Measurements from ENCODE around the gene NRXN3. TPM values are rescaled to one million over a fixed set of nuclear protein-coding genes. Genes with fewer than 3 reads are reported as not detected.

Gene NRXN3
- total RNA-seq, 1 experiment from 2014 or later = not detected

GRCh38 chr14:79862045-79862444, 1691.9 kb downstream of the NRXN3 start:
- CTCF ChIA-PET = no interaction called here
- no peak for DNase-seq (ENCODE audit: low read depth, low spot score)
- H3K27me3 ChIP-seq (ENCODE audit: control insufficient read depth, insufficient read depth, low read length) = no peaks in the 10 kb centered on the region
- no peaks in the 10 kb centered on the region for H3K36me3 ChIP-seq (ENCODE audit: control insufficient read depth, insufficient read depth, low read length)
- POLR2A ChIA-PET = no interaction called here
- no peak overlapping the region for H3K4me3 ChIP-seq (ENCODE audit: low read depth in 2 of 2, low read length in 2 of 2)
- in situ Hi-C loops (cut with HindIII; ENCODE audit: low pct_unique_long_range_greater_than_20kb, low sequenced_read_pairs) (no loop called here), intact Hi-C loops (cut with micrococcal nuclease; ENCODE audit: unreplicated experiment) (no loop called here)
- TF ChIP-seq SIN3A (IDR thresholded peaks at IDR 0.05; ENCODE audit: borderline replicate concordance, insufficient read depth, low read depth, low read length) (no peak), TCF7L2 (IDR thresholded peaks at IDR 0.05; ENCODE audit: low read depth, low read length) (no peak), CTCF (IDR thresholded peaks at IDR 0.05) (no peak)
- ATAC-seq = no peak
- H3K27ac ChIP-seq (ENCODE audit: low read length) = no peak overlapping the region
- no TSS peak for BruUV-seq (replicated peaks)
- H3K4me1 ChIP-seq (ENCODE audit: control insufficient read depth, insufficient read depth, low read length) = no peaks in the 10 kb centered on the region
- H3K9me3 ChIP-seq (ENCODE audit: control insufficient read depth, insufficient read depth, low read depth, low read length) = no peaks in the 10 kb centered on the region

- no TSS peak for BruUV-seq (replicated peaks)
- POLR2A ChIA-PET = no interaction called here
These were observed 1701.0 kb downstream of the NRXN3 start for GRCh38 chr14:79871136-79871535.

More at GRCh38 chr14:79871136-79871535, 1701.0 kb downstream of the NRXN3 start:
- no peak for ATAC-seq
- intact Hi-C loops (cut with micrococcal nuclease; ENCODE audit: unreplicated experiment) (no loop called here), in situ Hi-C loops (cut with HindIII; ENCODE audit: low pct_unique_long_range_greater_than_20kb, low sequenced_read_pairs) (no loop called here)
- TF ChIP-seq REST (IDR thresholded peaks at IDR 0.05; ENCODE audit: insufficient read depth in 1 of 2, low read depth in 2 of 2, low read length in 1 of 2) = no peak
- no peak for TF ChIP-seq SIN3A (IDR thresholded peaks at IDR 0.05; ENCODE audit: borderline replicate concordance, insufficient read depth, low read depth, low read length)
- TF ChIP-seq POLR2AphosphoS5 (IDR thresholded peaks at IDR 0.05; ENCODE audit: low read depth, low read length) = no peak
- TF ChIP-seq CTCF (IDR thresholded peaks at IDR 0.05) = no peak
- no peak for TF ChIP-seq TCF7L2 (IDR thresholded peaks at IDR 0.05; ENCODE audit: low read depth, low read length)
- no peaks in the 10 kb centered on the region for H3K4me1 ChIP-seq (ENCODE audit: control insufficient read depth, insufficient read depth, low read length)
- no peak overlapping the region for H3K27ac ChIP-seq (ENCODE audit: low read length)
- no peak for DNase-seq (ENCODE audit: low read depth, low spot score)
- CTCF ChIA-PET = no interaction called here
- no peaks in the 10 kb centered on the region for H3K9me3 ChIP-seq (ENCODE audit: control insufficient read depth, insufficient read depth, low read depth, low read length)
- H3K27me3 ChIP-seq (ENCODE audit: control insufficient read depth, insufficient read depth, low read length) = no peaks in the 10 kb centered on the region
- H3K36me3 ChIP-seq (ENCODE audit: control insufficient read depth, insufficient read depth, low read length) = no peaks in the 10 kb centered on the region
- no peak overlapping the region for H3K4me3 ChIP-seq (ENCODE audit: low read depth in 2 of 2, low read length in 2 of 2)

Measured in Panc1 (cell line).